SU-DHL-6 (cell line): ENCODE results near the gene PDCD11.
A peak's percentile ranks its signal among the peaks of the same experiment; 100 is the strongest.

Experiments
- H2AFZ ChIP-seq: fragments of 200-600 bp; sonication (generic); 2 replicates; pipeline ENCODE4 v1.6.1; 2014; ENCODE audit warnings: low read depth, mild to moderate bottlenecking, moderate library complexity, mixed read lengths, antibody characterized with exemption, low read length; ENCODE audit not compliant: severe bottlenecking
- H3F3A ChIP-seq: fragments of 200-600 bp; shearing (Covaris generic); 2 replicates; pipeline ENCODE4 v1.6.0; 2016; ENCODE audit warnings: antibody characterized with exemption, mild to moderate bottlenecking; ENCODE audit not compliant: insufficient read depth
- H3K27ac ChIP-seq: fragments of 200-600 bp; sonication (generic); 2 replicates; pipeline ENCODE4 v1.5.1; 2016; ENCODE audit warnings: low read depth, mild to moderate bottlenecking, low read length, moderate library complexity, mixed read lengths
- H3K27me3 ChIP-seq: fragments of 200-600 bp; sonication (generic), shearing (Covaris generic); 2 replicates; pipeline ENCODE4 v1.6.0; 2014; ENCODE audit warnings: mild to moderate bottlenecking, low read length
- H3K36me3 ChIP-seq: fragments of 200-600 bp; sonication (generic); 2 replicates; pipeline ENCODE4 v1.6.1; 2014; ENCODE audit warnings: mild to moderate bottlenecking, low read length, mixed read lengths
- H3K4me2 ChIP-seq: fragments of 300-600, 200-600 bp; shearing (Covaris generic), sonication (generic); 2 replicates; pipeline ENCODE4 v1.6.0; 2014; ENCODE audit warnings: low read length, low read depth, mild to moderate bottlenecking; ENCODE audit not compliant: poor library complexity, severe bottlenecking
- H3K4me3 ChIP-seq: fragments of 200-600 bp; sonication (generic); 2 replicates; pipeline ENCODE4 v1.5.1; 2014; ENCODE audit warnings: antibody characterized with exemption, low read length, mild to moderate bottlenecking, mixed read lengths; ENCODE audit not compliant: insufficient read depth, poor library complexity, severe bottlenecking
- H3K79me2 ChIP-seq: fragments of 200-600 bp; sonication (generic); 2 replicates; pipeline ENCODE4 v1.6.1; 2014; ENCODE audit warnings: mild to moderate bottlenecking, low read length, moderate library complexity; ENCODE audit not compliant: insufficient read depth
- H3K9ac ChIP-seq: fragments of 200-600 bp; sonication (generic); 2 replicates; pipeline ENCODE4 v1.7.0; 2014; ENCODE audit warnings: mild to moderate bottlenecking, low read length
- H3K9me2 ChIP-seq: fragments of 200-600 bp; sonication (generic); replicated peaks from 2 replicates; pipeline ENCODE4 v1.6.1; 2014; ENCODE audit warnings: low read length; ENCODE audit not compliant: insufficient read depth
- H3K9me3 ChIP-seq: fragments of 200-600 bp; sonication (generic); 2 replicates; pipeline ENCODE4 v1.6.1; 2014; ENCODE audit warnings: low read length, mixed read lengths; ENCODE audit not compliant: insufficient read depth
- H4K20me1 ChIP-seq: fragments of 200-600 bp; sonication (generic); 2 replicates; pipeline ENCODE4 v1.6.1; 2014; ENCODE audit warnings: low read depth, mild to moderate bottlenecking, antibody characterized with exemption, low read length, moderate library complexity, mixed read lengths
- EZH2phosphoT487 ChIP-seq: fragments of 200-600 bp; sonication (generic), shearing (Covaris generic); conservative IDR thresholded peaks from 2 replicates; pipeline ENCODE4 v1.6.1; 2018; ENCODE audit warnings: mild to moderate bottlenecking, antibody characterized with exemption, low read length, moderate library complexity, mixed read lengths
- TF ChIP-seq, protein P1 (sequence below): fragments of 200-600 bp; sonication (generic); IDR thresholded peaks from one replicate; pipeline ENCODE4 v1.5.1; 2017; ENCODE audit warnings: antibody characterized with exemption, mild to moderate bottlenecking, low read length, moderate library complexity; ENCODE audit not compliant: insufficient read depth, poor library complexity, severe bottlenecking

Gene PDCD11

DNA sequence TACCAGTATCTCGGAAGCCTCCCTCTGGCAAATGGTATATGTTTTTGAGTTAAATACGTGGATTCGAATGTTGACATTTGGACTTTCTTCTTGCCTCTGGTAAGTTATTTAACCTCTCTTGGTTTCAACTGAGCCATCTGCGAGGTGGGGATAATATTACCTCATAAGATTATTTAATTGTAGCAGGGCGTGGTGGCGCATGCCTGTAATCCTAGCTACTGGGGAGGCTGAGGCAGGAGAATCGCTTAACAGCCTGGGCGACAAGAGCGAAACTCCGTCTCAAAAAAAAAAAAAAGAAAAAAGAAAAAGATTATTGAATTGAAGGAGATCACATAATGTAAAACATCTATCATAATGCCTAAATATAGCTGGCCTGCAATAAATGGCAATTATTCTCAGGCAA is 29.0 kb upstream of the PDCD11 start:
- Histone ChIP-seq H3K9me3 (no peaks in the 10 kb centered on the region), H3K79me2 (peaks cover 32% of the 10 kb centered on the region), H3K27ac (peak overlapping the region; percentile 82), H2AFZ (peak overlapping the region; percentile 74), H3F3A (peaks cover 6% of the 10 kb centered on the region; the same call in 1 of the 2 replicates), H3K4me3 (peak overlapping the region; percentile 97), H4K20me1 (no peaks in the 10 kb centered on the region), H3K4me2 (peak overlapping the region; percentile 94), H3K27me3 (no peaks in the 10 kb centered on the region), H3K9ac (peak overlapping the region; percentile 98), H3K9me2 (no peaks in the 10 kb centered on the region), H3K36me3 (no peaks in the 10 kb centered on the region)
- no peak for TF ChIP-seq EZH2phosphoT487
- TF ChIP-seq, protein P1, sequence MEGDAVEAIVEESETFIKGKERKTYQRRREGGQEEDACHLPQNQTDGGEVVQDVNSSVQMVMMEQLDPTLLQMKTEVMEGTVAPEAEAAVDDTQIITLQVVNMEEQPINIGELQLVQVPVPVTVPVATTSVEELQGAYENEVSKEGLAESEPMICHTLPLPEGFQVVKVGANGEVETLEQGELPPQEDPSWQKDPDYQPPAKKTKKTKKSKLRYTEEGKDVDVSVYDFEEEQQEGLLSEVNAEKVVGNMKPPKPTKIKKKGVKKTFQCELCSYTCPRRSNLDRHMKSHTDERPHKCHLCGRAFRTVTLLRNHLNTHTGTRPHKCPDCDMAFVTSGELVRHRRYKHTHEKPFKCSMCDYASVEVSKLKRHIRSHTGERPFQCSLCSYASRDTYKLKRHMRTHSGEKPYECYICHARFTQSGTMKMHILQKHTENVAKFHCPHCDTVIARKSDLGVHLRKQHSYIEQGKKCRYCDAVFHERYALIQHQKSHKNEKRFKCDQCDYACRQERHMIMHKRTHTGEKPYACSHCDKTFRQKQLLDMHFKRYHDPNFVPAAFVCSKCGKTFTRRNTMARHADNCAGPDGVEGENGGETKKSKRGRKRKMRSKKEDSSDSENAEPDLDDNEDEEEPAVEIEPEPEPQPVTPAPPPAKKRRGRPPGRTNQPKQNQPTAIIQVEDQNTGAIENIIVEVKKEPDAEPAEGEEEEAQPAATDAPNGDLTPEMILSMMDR: no peak

DNA sequence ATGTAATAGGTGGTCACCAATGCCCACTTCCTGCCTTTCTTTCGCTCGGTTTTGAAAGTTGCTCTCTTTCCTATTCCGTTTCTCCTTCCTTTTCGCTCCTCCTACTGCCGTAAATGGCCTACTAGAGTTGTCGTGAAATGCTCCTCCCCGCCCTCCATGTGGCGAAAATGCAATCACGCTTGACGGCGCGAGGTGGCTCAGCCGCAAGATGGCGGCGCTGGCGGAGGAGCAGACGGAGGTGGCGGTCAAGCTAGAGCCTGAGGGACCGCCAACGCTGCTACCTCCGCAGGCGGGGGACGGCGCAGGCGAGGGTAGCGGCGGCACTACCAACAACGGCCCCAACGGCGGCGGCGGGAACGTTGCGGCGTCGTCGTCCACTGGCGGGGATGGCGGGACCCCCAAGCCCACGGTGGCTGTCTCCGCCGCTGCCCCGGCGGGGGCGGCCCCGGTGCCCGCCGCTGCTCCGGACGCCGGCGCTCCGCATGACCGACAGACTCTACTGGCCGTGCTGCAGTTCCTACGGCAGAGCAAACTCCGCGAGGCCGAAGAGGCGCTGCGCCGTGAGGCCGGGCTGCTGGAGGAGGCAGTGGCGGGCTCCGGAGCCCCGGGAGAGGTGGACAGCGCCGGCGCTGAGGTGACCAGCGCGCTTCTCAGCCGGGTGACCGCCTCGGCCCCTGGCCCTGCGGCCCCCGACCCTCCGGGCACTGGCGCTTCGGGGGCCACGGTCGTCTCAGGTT is 28.5 kb upstream of the PDCD11 start, which contains the start of gene TAF5:
TSS of gene TAF5 (plus strand) at position 195 of the 737 bp plus-strand sequence. CDS start at position 209, 14 bp downstream.
- peaks cover 6% of the 10 kb centered on the region; the same call in 1 of the 2 replicates for H3F3A ChIP-seq
- H3K79me2 ChIP-seq: peaks cover 32% of the 10 kb centered on the region
- no peaks in the 10 kb centered on the region for H3K27me3 ChIP-seq
- TF ChIP-seq, protein P1: peak; percentile 8
- no peak for TF ChIP-seq EZH2phosphoT487
- no peaks in the 10 kb centered on the region for H3K9me3 ChIP-seq
- no peaks in the 10 kb centered on the region for H4K20me1 ChIP-seq
- H3K36me3 ChIP-seq: no peaks in the 10 kb centered on the region
- H3K4me3 ChIP-seq: peak within 1 kb of the TSS; percentile 97
- peak within 1 kb of the TSS; percentile 94 for H3K4me2 ChIP-seq
- H3K9ac ChIP-seq: peak within 1 kb of the TSS; percentile 98
- H2AFZ ChIP-seq: peak within 1 kb of the TSS; percentile 85
- no peaks in the 10 kb centered on the region for H3K9me2 ChIP-seq
- H3K27ac ChIP-seq: peak within 1 kb of the TSS; percentile 82

DNA sequence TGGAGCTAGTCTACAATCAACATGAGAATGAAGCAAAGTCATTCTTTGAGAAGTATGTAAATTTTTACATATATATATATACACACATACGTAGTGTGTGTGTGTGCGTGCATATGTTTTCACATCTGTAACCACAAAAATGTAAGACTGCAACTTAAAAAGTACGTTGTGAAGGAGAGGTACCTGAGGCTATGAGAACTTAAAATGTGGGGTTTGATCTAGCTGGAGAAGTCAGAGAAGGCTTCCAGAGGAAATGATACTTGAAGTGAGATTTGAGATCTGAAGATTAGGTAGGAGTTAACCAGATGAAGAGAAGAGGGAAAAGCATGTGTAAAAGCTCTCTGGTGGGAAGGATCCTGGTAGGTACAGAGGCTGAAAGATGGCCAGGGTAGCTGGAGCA is 22.9 kb upstream of the PDCD11 start:
- no peaks in the 10 kb centered on the region for H3K9me3 ChIP-seq
- peaks cover 32% of the 10 kb centered on the region for H3K79me2 ChIP-seq
- H3K4me2 ChIP-seq: no peak overlapping the region
- H2AFZ ChIP-seq: no peak overlapping the region
- no peaks in the 10 kb centered on the region for H3K9me2 ChIP-seq
- H4K20me1 ChIP-seq: no peaks in the 10 kb centered on the region
- no peak overlapping the region for H3K4me3 ChIP-seq
- H3K27ac ChIP-seq: no peak overlapping the region
- TF ChIP-seq, protein P1: no peak
- no peak for TF ChIP-seq EZH2phosphoT487
- no peak overlapping the region for H3K9ac ChIP-seq
- H3K27me3 ChIP-seq: no peaks in the 10 kb centered on the region
- peaks cover 2% of the 10 kb centered on the region; the same call in 1 of the 2 replicates for H3F3A ChIP-seq
- peaks cover 19% of the 10 kb centered on the region for H3K36me3 ChIP-seq
